Motor neuron (in vitro differentiated cells): ENCODE data around the gene OR52E4. TPM values are rescaled to one million over a fixed set of nuclear protein-coding genes. Genes with fewer than 3 reads are reported as not detected.
A peak's percentile ranks its signal among the peaks of the same experiment; 100 is the strongest.

ENCODE experiments used
- ATAC-seq, 8 experiments: fragments of 200-7000 bp; cut with Tn5 transposase; replicated peaks in 6 of 8; 2 replicates each; pipeline ENCODE4 v1.8.0; 2021; ENCODE audit warnings: mild to moderate bottlenecking in 8 of 8, moderate library complexity in 8 of 8
- H3K27ac ChIP-seq, 2 donors: fragments of 250-450 bp; sonication (Bioruptor Pico); 2 replicates each; pipeline ENCODE4 v1.9.0; 2021; ENCODE audit warnings: antibody characterized with exemption in 2 of 2, mild to moderate bottlenecking in 2 of 2, moderate library complexity in 1 of 2
- H3K4me1 ChIP-seq, 2 donors: fragments of 250-450 bp; sonication (Bioruptor Pico); replicated peaks in 1 of 2; 2 replicates each; pipeline ENCODE4 v1.6.1; 2021; ENCODE audit warnings: antibody characterized with exemption in 2 of 2, mild to moderate bottlenecking in 2 of 2, moderate library complexity in 1 of 2
- H3K4me3 ChIP-seq, 5 donors: fragments of 250-450 bp; sonication (Bioruptor Pico); 2 replicates each; pipeline ENCODE4 v1.9.0; 2021; ENCODE audit warnings: antibody characterized with exemption in 5 of 5, mild to moderate bottlenecking in 5 of 5, moderate library complexity in 4 of 5
- WGBS, 10 experiments: fragments of 450-650 bp; shearing (Covaris generic); methylation state at CpG; one replicate each; pipeline ENCODE4 v1.0.0; 2022; 5-methylcytosine and 5-hydroxymethylcytosine counted together
- in situ Hi-C, 9 experiments: fragments of 400-800 bp; cut with MboI; loops; one replicate each; pipeline ENCODE4 v1.15.0; 2021; ENCODE audit warnings: low sequenced_read_pairs in 9 of 9, low pct_unique_long_range_greater_than_20kb in 2 of 9; ENCODE audit not compliant: unreplicated experiment in 9 of 9
- total RNA-seq, 8 experiments: library from RNA; unstranded; fragments of 300-600 nt; gene quantifications; 2 replicates each; pipeline versions ENCODE4 v1.2.3 to v1.2.4, GENCODE V29; 2022

Gene OR52E4
- total RNA-seq, 8 experiments from 2014 or later = 0.05 to 0.52 (median 0.17) TPM; not detected in 5

GRCh38 chr11:5891216-5891800, 10.9 kb downstream of the OR52E4 start:
- no peak for ATAC-seq
- H3K4me3 ChIP-seq = no peak overlapping the region
- 0 to 100% (median 50%) methylated on average over 1 to 4 of the region's 4 CpGs; no CpG with 5 or more reads in 2 of the 10 experiments for WGBS, 10 experiments
- H3K4me1 ChIP-seq = peaks cover 0 to 13% of the 10 kb centered on the region in 2 donors
- H3K27ac ChIP-seq = no peak overlapping the region
- in situ Hi-C loops = no loop called here

GRCh38 chr11:5892908-5893307, 12.5 kb downstream of the OR52E4 start, which contains the start of gene OR52E5:
Gene OR52E5 (plus strand): TSS chr11:5893208. CDS start chr11:5900777, 7,569 bp downstream.
- ATAC-seq = no peak
- no peak within 1 kb of the TSS for H3K4me3 ChIP-seq
- WGBS, 10 experiments = 40 to 100% (median 88%) methylated on average over 1 to 3 of the region's 3 CpGs; no CpG with 5 or more reads in 2 of the 10 experiments
- in situ Hi-C loops = no loop called here
- H3K27ac ChIP-seq = no peak within 1 kb of the TSS
- H3K4me1 ChIP-seq = peaks cover 0 to 8% of the 10 kb centered on the region in 2 donors

GRCh38 chr11:5899534-5899933, 19.1 kb downstream of the OR52E4 start:
- peak in 2 of 8 experiments; percentile 41 to 57 for ATAC-seq
- in situ Hi-C loops = no loop called here
- Histone ChIP-seq H3K27ac (no peak overlapping the region), H3K4me3 (no peak overlapping the region), H3K4me1 (no peaks in the 10 kb centered on the region)
- WGBS, 10 experiments = 0 to 53% (median 32%) methylated on average over 1 to 2 of the region's 2 CpGs; no CpG with 5 or more reads in 6 of the 10 experiments

GRCh38 chr11:5910540-5910939, 30.1 kb downstream of the OR52E4 start:
- peak in 2 of 8 experiments; percentile 71 to 98 for ATAC-seq
- WGBS, 10 experiments = 0 to 100% (median 75%) methylated on average over 1 to 2 of the region's 2 CpGs; no CpG with 5 or more reads in 3 of the 10 experiments

GRCh38 chr11:5922749-5923426, 42.5 kb downstream of the OR52E4 start:
- WGBS, 10 experiments = 80 to 100% (median 94%) methylated on average over 1 of the region's 2 CpGs; no CpG with 5 or more reads in 6 of the 10 experiments
- Histone ChIP-seq H3K27ac (no peak overlapping the region), H3K4me1 (no peaks in the 10 kb centered on the region), H3K4me3 (no peak overlapping the region)
- ATAC-seq = peak in 2 of 8 experiments; percentile 94 to 96
- in situ Hi-C loops = no loop called here

More at GRCh38 chr11:5910540-5910939, 30.1 kb downstream of the OR52E4 start:
- in situ Hi-C loops = no loop called here
- Histone ChIP-seq H3K4me3 (no peak overlapping the region), H3K4me1 (no peaks in the 10 kb centered on the region), H3K27ac (no peak overlapping the region)

GRCh38 chr11:5923427-5923776, 43.0 kb downstream of the OR52E4 start:
- Histone ChIP-seq H3K4me1 (no peaks in the 10 kb centered on the region), H3K27ac (no peak overlapping the region), H3K4me3 (no peak overlapping the region)
- in situ Hi-C loops = no loop called here
- ATAC-seq = peak in 1 of 8 experiments; percentile 24

- in situ Hi-C loops = no loop called here
- Histone ChIP-seq H3K4me1 (no peaks in the 10 kb centered on the region), H3K4me3 (no peak overlapping the region), H3K27ac (no peak overlapping the region)
- ATAC-seq = peak in 2 of 8 experiments; percentile 44 to 57
Measured at GRCh38 chr11:5923794-5924193, 43.4 kb downstream of the OR52E4 start.

- in situ Hi-C loops = no loop called here
- no peak overlapping the region for H3K27ac ChIP-seq
- no peak for ATAC-seq
- H3K4me1 ChIP-seq = no peaks in the 10 kb centered on the region
- H3K4me3 ChIP-seq = no peak overlapping the region
- WGBS, 10 experiments = 42 to 100% (median 84%) methylated on average over 1 to 13 of the region's 17 CpGs
Measured at GRCh38 chr11:5928271-5928670, 47.8 kb downstream of the OR52E4 start.

GRCh38 chr11:5928811-5929210, 48.4 kb downstream of the OR52E4 start:
- 0 to 87% (median 79%) methylated on average over 1 to 9 of the region's 15 CpGs; no CpG with 5 or more reads in 4 of the 10 experiments for WGBS, 10 experiments
- no peak overlapping the region for H3K4me3 ChIP-seq
- ATAC-seq = no peak
- H3K27ac ChIP-seq = no peak overlapping the region
- H3K4me1 ChIP-seq = no peaks in the 10 kb centered on the region
- in situ Hi-C loops = no loop called here

- Histone ChIP-seq H3K27ac (no peak overlapping the region), H3K4me1 (no peaks in the 10 kb centered on the region), H3K4me3 (no peak overlapping the region)
- in situ Hi-C loops = no loop called here
- WGBS, 10 experiments = 0 to 92% (median 83%) methylated on average over 1 to 17 of the region's 31 CpGs; no CpG with 5 or more reads in 1 of the 10 experiments
- ATAC-seq = no peak
Measured at GRCh38 chr11:5929571-5930368, 49.3 kb downstream of the OR52E4 start.

- Histone ChIP-seq H3K4me1 (no peaks in the 10 kb centered on the region), H3K27ac (no peak overlapping the region), H3K4me3 (no peak overlapping the region)
- 80 to 100% (median 91%) methylated on average over 1 to 11 of the region's 19 CpGs; no CpG with 5 or more reads in 4 of the 10 experiments for WGBS, 10 experiments
- no peak for ATAC-seq
- in situ Hi-C loops = no loop called here
Measured at GRCh38 chr11:5930614-5931013, 50.2 kb downstream of the OR52E4 start.

- ATAC-seq = no peak
- in situ Hi-C loops = no loop called here
- Histone ChIP-seq H3K4me1 (no peaks in the 10 kb centered on the region), H3K4me3 (no peak overlapping the region), H3K27ac (no peak overlapping the region)
- WGBS, 10 experiments = 0 to 100% (median 85%) methylated on average over 1 to 7 of the region's 8 CpGs; no CpG with 5 or more reads in 1 of the 10 experiments
Measured at GRCh38 chr11:5931061-5931460, 50.6 kb downstream of the OR52E4 start.

- H3K27ac ChIP-seq = no peak overlapping the region
- ATAC-seq = no peak
- no peaks in the 10 kb centered on the region for H3K4me1 ChIP-seq
- H3K4me3 ChIP-seq = no peak overlapping the region
- in situ Hi-C loops = no loop called here
- WGBS, 10 experiments = 11 to 100% (median 95%) methylated on average over 1 to 10 of the region's 11 CpGs; no CpG with 5 or more reads in 2 of the 10 experiments
Measured at GRCh38 chr11:5932671-5933070, 52.2 kb downstream of the OR52E4 start.
